ENCODE measurements around the gene TMPRSS9.

TMPRSS9 gene

GRCh38 chr19:2428756-2429711, 69.0 kb downstream of the TMPRSS9 start:
- Histone ChIP-seq H3K4me1 (ENCODE audit: insufficient read depth, low read length) (peaks cover 29% of the 10 kb centered on the region), H3K27me3 (ENCODE audit: control insufficient read depth in 1 of 2, insufficient read depth in 2 of 2, low read length in 2 of 2) (no peaks in the 10 kb centered on the region), H3K27ac (ENCODE audit: low read depth, low read length) (peak overlapping the region; percentile 91), H3K36me3 (ENCODE audit: insufficient read depth, low read length) (peaks cover 8% of the 10 kb centered on the region), H3K9ac (ENCODE audit: low read length) (no peak overlapping the region), H3K9me3 (ENCODE audit: low read length) (no peaks in the 10 kb centered on the region), H3K4me3 (ENCODE audit: low read depth in 1 of 2, low read length in 2 of 2) (peak overlapping the region in 1 of 2 donors; percentile 88)

- Histone ChIP-seq H3K36me3 (ENCODE audit: insufficient read depth, low read length) (peaks cover 8% of the 10 kb centered on the region), H3K4me3 (ENCODE audit: low read depth in 1 of 2, low read length in 2 of 2) (no peak overlapping the region), H3K9me3 (ENCODE audit: low read length) (no peaks in the 10 kb centered on the region), H3K4me1 (ENCODE audit: insufficient read depth, low read length) (peaks cover 29% of the 10 kb centered on the region), H3K9ac (ENCODE audit: low read length) (no peak overlapping the region), H3K27me3 (ENCODE audit: control insufficient read depth in 1 of 2, insufficient read depth in 2 of 2, low read length in 2 of 2) (no peaks in the 10 kb centered on the region), H3K27ac (ENCODE audit: low read depth, low read length) (no peak overlapping the region)
Observed at GRCh38 chr19:2429917-2430535, 70.0 kb downstream of the TMPRSS9 start.

DNA sequence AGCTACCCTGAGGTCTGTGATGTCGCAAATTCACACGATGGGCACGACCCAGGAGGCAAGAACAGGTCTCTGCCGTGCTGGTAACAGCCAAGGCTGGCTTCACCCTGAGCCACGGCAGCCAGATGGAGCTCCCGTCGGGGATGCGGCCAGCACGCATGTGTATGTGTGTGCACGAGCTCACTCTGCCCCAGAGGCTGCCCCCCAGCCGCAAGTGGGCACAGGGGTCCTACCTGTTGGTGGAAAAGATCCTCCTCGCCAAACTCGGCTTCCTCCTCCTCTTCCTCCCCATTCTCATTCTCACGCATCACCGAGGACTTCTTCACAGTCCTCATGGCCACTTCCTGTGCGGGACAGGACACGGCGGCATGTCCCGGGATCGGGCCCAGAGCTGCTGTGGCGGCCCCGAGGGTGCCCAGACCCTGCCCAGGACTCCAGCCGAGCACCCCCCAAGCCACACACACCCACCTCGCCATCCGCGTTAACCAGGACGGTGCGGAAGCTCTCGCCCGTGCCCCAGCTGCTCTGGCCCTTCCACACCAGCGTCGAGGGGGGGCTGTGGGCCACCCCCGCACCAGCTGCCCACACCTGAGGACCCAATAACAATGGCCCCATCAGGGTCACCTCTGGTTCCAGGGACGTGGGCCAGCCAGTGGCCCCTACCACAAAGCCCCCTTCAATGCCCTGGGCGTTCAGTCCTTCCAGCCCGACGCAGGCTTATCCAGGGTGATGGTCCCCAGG, 71.4 kb downstream of the TMPRSS9 start:
- Histone ChIP-seq H3K27me3 (ENCODE audit: control insufficient read depth in 1 of 2, insufficient read depth in 2 of 2, low read length in 2 of 2) (no peaks in the 10 kb centered on the region), H3K4me1 (ENCODE audit: insufficient read depth, low read length) (peaks cover 19% of the 10 kb centered on the region), H3K4me3 (ENCODE audit: low read depth in 1 of 2, low read length in 2 of 2) (no peak overlapping the region), H3K9ac (ENCODE audit: low read length) (no peak overlapping the region), H3K36me3 (ENCODE audit: insufficient read depth, low read length) (peaks cover 8% of the 10 kb centered on the region), H3K27ac (ENCODE audit: low read depth, low read length) (no peak overlapping the region), H3K9me3 (ENCODE audit: low read length) (no peaks in the 10 kb centered on the region)

- peaks cover 12% of the 10 kb centered on the region for H3K4me1 ChIP-seq (ENCODE audit: insufficient read depth, low read length)
- H3K36me3 ChIP-seq (ENCODE audit: insufficient read depth, low read length), result peaks cover 8% of the 10 kb centered on the region
- no peak overlapping the region for H3K27ac ChIP-seq (ENCODE audit: low read depth, low read length)
Observed at GRCh38 chr19:2432131-2432848, 72.2 kb downstream of the TMPRSS9 start.

DNA sequence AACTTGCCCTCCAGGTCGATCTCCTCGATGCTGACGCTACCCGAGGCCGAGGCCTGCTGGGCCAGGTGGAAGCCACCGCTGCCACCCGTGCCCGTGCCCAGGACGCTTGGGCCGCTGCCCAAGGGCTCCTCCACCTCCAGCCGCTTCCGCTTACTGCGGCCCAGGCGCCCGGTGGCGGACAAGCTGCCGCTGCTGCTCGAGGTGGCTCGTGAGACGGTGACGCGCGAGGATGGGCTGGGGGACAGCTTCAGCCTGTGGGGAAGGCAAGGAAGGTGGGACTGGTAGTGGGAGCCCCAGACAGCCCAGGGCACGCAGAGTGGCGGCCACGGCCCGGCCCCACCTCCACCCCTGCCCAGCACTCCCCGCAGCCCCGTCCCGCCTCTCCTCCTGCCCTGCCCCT, 73.8 kb downstream of the TMPRSS9 start:
- Histone ChIP-seq H3K4me3 (ENCODE audit: low read depth in 1 of 2, low read length in 2 of 2) (no peak overlapping the region), H3K9ac (ENCODE audit: low read length) (no peak overlapping the region), H3K36me3 (ENCODE audit: insufficient read depth, low read length) (peaks cover 16% of the 10 kb centered on the region), H3K27ac (ENCODE audit: low read depth, low read length) (no peak overlapping the region), H3K27me3 (ENCODE audit: control insufficient read depth in 1 of 2, insufficient read depth in 2 of 2, low read length in 2 of 2) (no peaks in the 10 kb centered on the region), H3K9me3 (ENCODE audit: low read length) (no peaks in the 10 kb centered on the region), H3K4me1 (ENCODE audit: insufficient read depth, low read length) (peaks cover 4% of the 10 kb centered on the region)

More at GRCh38 chr19:2432131-2432848, 72.2 kb downstream of the TMPRSS9 start:
- H3K9me3 ChIP-seq (ENCODE audit: low read length), result no peaks in the 10 kb centered on the region
- no peak overlapping the region for H3K4me3 ChIP-seq (ENCODE audit: low read depth in 1 of 2, low read length in 2 of 2)
- no peaks in the 10 kb centered on the region for H3K27me3 ChIP-seq (ENCODE audit: control insufficient read depth in 1 of 2, insufficient read depth in 2 of 2, low read length in 2 of 2)
- H3K9ac ChIP-seq (ENCODE audit: low read length), result no peak overlapping the region

- H3K27me3 ChIP-seq (ENCODE audit: control insufficient read depth in 1 of 2, insufficient read depth in 2 of 2, low read length in 2 of 2), result no peaks in the 10 kb centered on the region
- H3K27ac ChIP-seq (ENCODE audit: low read depth, low read length), result no peak overlapping the region
- no peak overlapping the region for H3K9ac ChIP-seq (ENCODE audit: low read length)
- no peak overlapping the region for H3K4me3 ChIP-seq (ENCODE audit: low read depth in 1 of 2, low read length in 2 of 2)
- H3K36me3 ChIP-seq (ENCODE audit: insufficient read depth, low read length), result peaks cover 16% of the 10 kb centered on the region
- H3K9me3 ChIP-seq (ENCODE audit: low read length), result no peaks in the 10 kb centered on the region
- H3K4me1 ChIP-seq (ENCODE audit: insufficient read depth, low read length), result no peaks in the 10 kb centered on the region
Observed at GRCh38 chr19:2434267-2434666, 74.2 kb downstream of the TMPRSS9 start.

DNA sequence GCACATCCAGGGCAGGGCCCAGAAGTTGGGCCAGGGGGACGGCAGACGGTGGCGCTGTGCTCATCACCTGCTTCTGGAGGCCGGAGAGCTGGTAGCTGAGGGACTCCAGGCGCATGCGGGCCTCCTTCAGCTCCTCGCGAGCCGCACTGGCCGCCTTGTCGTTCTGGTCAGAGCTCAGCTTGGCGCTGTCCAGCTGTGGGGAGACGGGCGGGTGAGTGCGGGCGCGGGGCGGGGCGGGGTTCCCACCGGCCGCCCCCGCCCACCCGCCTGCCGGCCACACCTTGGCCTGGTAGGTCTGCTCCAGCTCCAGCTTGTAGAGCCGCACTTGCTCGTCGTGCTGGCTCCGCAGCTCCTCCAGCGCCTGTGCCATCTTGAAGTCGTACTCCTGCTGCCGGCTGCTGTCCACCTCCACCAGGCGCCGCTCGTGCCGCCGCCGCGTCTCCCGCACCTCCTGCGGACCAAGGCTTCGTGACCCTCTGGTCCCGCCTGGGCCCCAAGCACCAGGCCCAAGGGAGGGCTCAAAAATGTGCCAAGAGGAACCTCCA, 74.7 kb downstream of the TMPRSS9 start:
- H3K9me3 ChIP-seq (ENCODE audit: low read length), result no peaks in the 10 kb centered on the region
- H3K27ac ChIP-seq (ENCODE audit: low read depth, low read length), result no peak overlapping the region
- H3K4me3 ChIP-seq (ENCODE audit: low read depth in 1 of 2, low read length in 2 of 2), result no peak overlapping the region
- no peaks in the 10 kb centered on the region for H3K4me1 ChIP-seq (ENCODE audit: insufficient read depth, low read length)
- H3K27me3 ChIP-seq (ENCODE audit: control insufficient read depth in 1 of 2, insufficient read depth in 2 of 2, low read length in 2 of 2), result no peaks in the 10 kb centered on the region
- no peak overlapping the region for H3K9ac ChIP-seq (ENCODE audit: low read length)
- peaks cover 16% of the 10 kb centered on the region for H3K36me3 ChIP-seq (ENCODE audit: insufficient read depth, low read length)

- Histone ChIP-seq H3K36me3 (ENCODE audit: insufficient read depth, low read length) (peaks cover 8% of the 10 kb centered on the region), H3K9me3 (ENCODE audit: low read length) (no peaks in the 10 kb centered on the region), H3K4me3 (ENCODE audit: low read depth in 1 of 2, low read length in 2 of 2) (no peak overlapping the region), H3K4me1 (ENCODE audit: insufficient read depth, low read length) (no peaks in the 10 kb centered on the region), H3K27me3 (ENCODE audit: control insufficient read depth in 1 of 2, insufficient read depth in 2 of 2, low read length in 2 of 2) (no peaks in the 10 kb centered on the region), H3K27ac (ENCODE audit: low read depth, low read length) (no peak overlapping the region), H3K9ac (ENCODE audit: low read length) (no peak overlapping the region)
Observed at GRCh38 chr19:2436384-2436783, 76.3 kb downstream of the TMPRSS9 start.

GRCh38 chr19:2436926-2437325, 76.9 kb downstream of the TMPRSS9 start:
- Histone ChIP-seq H3K4me3 (ENCODE audit: low read depth in 1 of 2, low read length in 2 of 2) (no peak overlapping the region), H3K27me3 (ENCODE audit: control insufficient read depth in 1 of 2, insufficient read depth in 2 of 2, low read length in 2 of 2) (no peaks in the 10 kb centered on the region), H3K9me3 (ENCODE audit: low read length) (no peaks in the 10 kb centered on the region), H3K36me3 (ENCODE audit: insufficient read depth, low read length) (peaks cover 8% of the 10 kb centered on the region), H3K9ac (ENCODE audit: low read length) (no peak overlapping the region), H3K4me1 (ENCODE audit: insufficient read depth, low read length) (no peaks in the 10 kb centered on the region), H3K27ac (ENCODE audit: low read depth, low read length) (no peak overlapping the region)

GRCh38 chr19:2438178-2438577, 78.1 kb downstream of the TMPRSS9 start:
- Histone ChIP-seq H3K27me3 (ENCODE audit: control insufficient read depth in 1 of 2, insufficient read depth in 2 of 2, low read length in 2 of 2) (no peaks in the 10 kb centered on the region), H3K4me1 (ENCODE audit: insufficient read depth, low read length) (no peaks in the 10 kb centered on the region), H3K36me3 (ENCODE audit: insufficient read depth, low read length) (peaks cover 8% of the 10 kb centered on the region), H3K9me3 (ENCODE audit: low read length) (no peaks in the 10 kb centered on the region), H3K9ac (ENCODE audit: low read length) (no peak overlapping the region), H3K27ac (ENCODE audit: low read depth, low read length) (no peak overlapping the region), H3K4me3 (ENCODE audit: low read depth in 1 of 2, low read length in 2 of 2) (no peak overlapping the region)

Data from muscle layer of colon (tissue), 2 donors.